SHP77 treated with DMSO at 0.1 percent for 48 hours (cell line): ENCODE data around the gene H1-8.
A peak's percentile ranks its signal among the peaks of the same experiment; 100 is the strongest.
"Not testable (repeated sequence)": the region's sequence is repeated elsewhere in the genome, so short reads cannot be mapped to it uniquely, and the experiment has no call there.

Experiments
- DNase-seq: peaks from one replicate; lab custom pipeline; 2025; lab: John Stamatoyannopoulos, UW

The H1-8 gene

GRCh38 chr3:129543156-129543790 is at the start of gene H1-8:
Gene H1-8, plus strand, starts transcription at chr3:129543175. Its CDS starts 44 bp downstream, at chr3:129543219.
- no peak for DNase-seq

- no peak for DNase-seq
Measured at GRCh38 chr3:129493206-129493605, 49.8 kb upstream of the H1-8 start.

GRCh38 chr3:129494499-129494898 is 48.5 kb upstream of the H1-8 start:
- DNase-seq: not testable (repeated sequence)

GRCh38 chr3:129495006-129495639 is 47.9 kb upstream of the H1-8 start:
- not testable (repeated sequence) for DNase-seq

GRCh38 chr3:129497876-129498275 is 45.1 kb upstream of the H1-8 start:
- DNase-seq: not testable (repeated sequence)

- DNase-seq: not testable (repeated sequence)
Measured at GRCh38 chr3:129498603-129499488, 44.1 kb upstream of the H1-8 start.

- not testable (repeated sequence) for DNase-seq
Measured at GRCh38 chr3:129499604-129500333, 43.2 kb upstream of the H1-8 start.

- no peak for DNase-seq
Measured at GRCh38 chr3:129500334-129500658, 42.7 kb upstream of the H1-8 start.

GRCh38 chr3:129501630-129502029 is 41.3 kb upstream of the H1-8 start:
- DNase-seq: no peak

- no peak for DNase-seq
Measured at GRCh38 chr3:129502641-129503408, 40.1 kb upstream of the H1-8 start.

- no peak for DNase-seq
Measured at GRCh38 chr3:129503471-129504291, 39.3 kb upstream of the H1-8 start.

GRCh38 chr3:129504471-129505100 is 38.4 kb upstream of the H1-8 start:
- DNase-seq: no peak

- no peak for DNase-seq
Measured at GRCh38 chr3:129505341-129505740, 37.6 kb upstream of the H1-8 start.

GRCh38 chr3:129506231-129506742 is 36.7 kb upstream of the H1-8 start:
- peak; percentile 97 for DNase-seq

- peak; percentile 59 for DNase-seq
Measured at GRCh38 chr3:129507181-129507831, 35.7 kb upstream of the H1-8 start.

GRCh38 chr3:129512595-129512994 is 30.4 kb upstream of the H1-8 start:
- DNase-seq: no peak

GRCh38 chr3:129513705-129514104 is 29.3 kb upstream of the H1-8 start:
- DNase-seq: no peak

GRCh38 chr3:129514110-129514509 is 28.9 kb upstream of the H1-8 start:
- DNase-seq: no peak

- no peak for DNase-seq
Measured at GRCh38 chr3:129514563-129514962, 28.4 kb upstream of the H1-8 start.
